Endothelial cell (in vitro differentiated cells): Measurements from ENCODE around the gene CAPN12. TPM values are rescaled to one million over a fixed set of nuclear protein-coding genes. Genes with fewer than 3 reads are reported as not detected.
A peak's percentile ranks its signal among the peaks of the same experiment; 100 is the strongest.

Experiments used
- DNase-seq: peaks from one replicate; pipeline ENCODE4 v3.0.0; 2021; ENCODE audit warnings: low spot score
- H3K27ac Mint-ChIP-seq: one replicate; pipeline ENCODE4 v1.8.0; 2021; ENCODE audit warnings: mixed read lengths, inconsistent platforms; ENCODE audit not compliant: unreplicated experiment
- H3K27me3 Mint-ChIP-seq: one replicate; pipeline ENCODE4 v1.8.0; 2021; ENCODE audit warnings: mild to moderate bottlenecking, moderate library complexity, mixed read lengths, inconsistent platforms; ENCODE audit not compliant: unreplicated experiment
- H3K36me3 Mint-ChIP-seq: one replicate; pipeline ENCODE4 v1.8.0; 2021; ENCODE audit warnings: mild to moderate bottlenecking, low read depth, mixed read lengths, inconsistent platforms; ENCODE audit not compliant: unreplicated experiment
- H3K4me1 Mint-ChIP-seq: one replicate; pipeline ENCODE4 v1.8.0; 2021; ENCODE audit warnings: mild to moderate bottlenecking, mixed read lengths, inconsistent platforms; ENCODE audit not compliant: unreplicated experiment
- H3K4me3 Mint-ChIP-seq: one replicate; pipeline ENCODE4 v1.8.0; 2021; ENCODE audit warnings: mild to moderate bottlenecking, mixed read lengths, inconsistent platforms; ENCODE audit not compliant: unreplicated experiment
- H3K9me3 Mint-ChIP-seq: one replicate; pipeline ENCODE4 v1.8.0; 2021; ENCODE audit warnings: mixed read lengths, inconsistent platforms; ENCODE audit not compliant: unreplicated experiment
- total RNA-seq: library from RNA; stranded (reverse); fragmentation: NEBNext Ultra II Directional; extraction: Animal tissue kit (Norgen Biotek cat#: 25700); gene quantifications from one replicate; pipeline ENCODE4 v1.2.1, GENCODE V29; 2021; ENCODE audit not compliant: unreplicated experiment
- TF ChIP-seq, protein P1 (sequence below): fragments of 200-600 bp; sonication (generic); IDR thresholded peaks from one replicate; pipeline ENCODE4 v1.5.0; 2021; ENCODE audit warnings: antibody characterized with exemption; ENCODE audit not compliant: unreplicated experiment

CAPN12 gene
- total RNA-seq, 1 donor from 2014 or later, result 2.9 TPM

DNA sequence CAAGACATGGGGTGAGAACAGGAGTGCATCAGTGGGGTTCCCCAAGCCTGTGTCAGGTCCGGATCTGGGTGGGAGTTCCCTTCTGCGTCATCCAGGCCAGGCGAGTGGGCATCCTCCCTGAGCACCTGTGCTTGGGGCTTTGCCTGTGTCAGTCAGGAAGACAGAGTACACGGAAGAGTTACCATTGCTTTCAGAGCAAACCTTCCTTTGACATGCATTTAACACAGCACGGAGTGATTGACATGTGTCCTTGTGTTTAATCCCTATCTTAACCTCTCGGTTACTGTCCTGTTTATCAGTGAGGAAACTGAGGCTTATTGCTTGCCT lies 47.6 kb downstream of the CAPN12 start:
- TF ChIP-seq, protein P1, sequence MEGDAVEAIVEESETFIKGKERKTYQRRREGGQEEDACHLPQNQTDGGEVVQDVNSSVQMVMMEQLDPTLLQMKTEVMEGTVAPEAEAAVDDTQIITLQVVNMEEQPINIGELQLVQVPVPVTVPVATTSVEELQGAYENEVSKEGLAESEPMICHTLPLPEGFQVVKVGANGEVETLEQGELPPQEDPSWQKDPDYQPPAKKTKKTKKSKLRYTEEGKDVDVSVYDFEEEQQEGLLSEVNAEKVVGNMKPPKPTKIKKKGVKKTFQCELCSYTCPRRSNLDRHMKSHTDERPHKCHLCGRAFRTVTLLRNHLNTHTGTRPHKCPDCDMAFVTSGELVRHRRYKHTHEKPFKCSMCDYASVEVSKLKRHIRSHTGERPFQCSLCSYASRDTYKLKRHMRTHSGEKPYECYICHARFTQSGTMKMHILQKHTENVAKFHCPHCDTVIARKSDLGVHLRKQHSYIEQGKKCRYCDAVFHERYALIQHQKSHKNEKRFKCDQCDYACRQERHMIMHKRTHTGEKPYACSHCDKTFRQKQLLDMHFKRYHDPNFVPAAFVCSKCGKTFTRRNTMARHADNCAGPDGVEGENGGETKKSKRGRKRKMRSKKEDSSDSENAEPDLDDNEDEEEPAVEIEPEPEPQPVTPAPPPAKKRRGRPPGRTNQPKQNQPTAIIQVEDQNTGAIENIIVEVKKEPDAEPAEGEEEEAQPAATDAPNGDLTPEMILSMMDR, result no peak
- H3K36me3 Mint-ChIP-seq, result peaks cover 34% of the 10 kb centered on the region
- peaks cover 85% of the 10 kb centered on the region for H3K4me1 Mint-ChIP-seq
- DNase-seq, result no peak
- H3K27ac Mint-ChIP-seq, result peak overlapping the region; percentile 8
- peak overlapping the region; percentile 70 for H3K4me3 Mint-ChIP-seq
- no peaks in the 10 kb centered on the region for H3K9me3 Mint-ChIP-seq
- H3K27me3 Mint-ChIP-seq, result peaks cover 26% of the 10 kb centered on the region

DNA sequence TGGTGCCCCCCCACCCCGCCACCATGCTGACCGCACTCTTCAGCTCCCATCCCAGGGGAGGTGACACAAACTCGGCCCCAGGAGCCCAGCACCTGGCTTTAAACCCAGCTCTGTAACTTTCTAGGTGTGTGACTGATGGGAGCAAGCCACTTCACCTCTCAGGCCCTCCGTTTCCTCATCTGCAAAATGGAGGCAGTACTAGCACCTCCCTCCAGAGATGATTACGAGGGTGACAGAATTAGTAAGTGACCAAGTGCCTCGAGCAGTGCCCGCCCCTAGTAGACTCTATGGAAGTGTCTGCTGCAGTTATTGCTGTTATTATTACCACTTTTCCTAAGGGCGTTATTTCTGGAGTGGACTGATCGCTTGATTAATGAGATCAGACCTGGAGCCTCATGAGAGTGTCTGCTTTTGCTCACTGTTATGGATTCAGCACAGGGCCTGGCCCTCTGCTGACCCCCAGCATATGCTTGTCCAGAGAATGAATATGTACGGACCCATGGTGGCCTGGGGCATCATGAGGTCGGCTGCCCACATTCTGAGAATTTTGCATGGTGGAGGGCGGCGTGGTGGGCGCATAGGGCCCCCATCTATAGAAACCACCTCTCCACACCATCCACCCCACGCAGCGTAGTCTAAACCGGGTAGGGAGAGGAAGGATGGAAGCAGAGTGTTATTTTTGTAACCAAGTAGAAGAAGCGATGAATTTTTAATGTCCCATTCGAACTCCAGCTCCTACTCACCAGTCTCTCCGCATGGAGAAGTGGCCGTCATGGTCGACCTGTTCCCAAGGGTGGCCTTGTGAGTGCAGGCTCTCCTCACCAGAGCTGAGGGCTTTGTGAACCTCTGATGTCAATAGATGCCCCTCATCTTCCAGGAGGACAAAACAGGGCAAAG lies 48.2 kb downstream of the CAPN12 start:
- DNase-seq, result no peak

DNA sequence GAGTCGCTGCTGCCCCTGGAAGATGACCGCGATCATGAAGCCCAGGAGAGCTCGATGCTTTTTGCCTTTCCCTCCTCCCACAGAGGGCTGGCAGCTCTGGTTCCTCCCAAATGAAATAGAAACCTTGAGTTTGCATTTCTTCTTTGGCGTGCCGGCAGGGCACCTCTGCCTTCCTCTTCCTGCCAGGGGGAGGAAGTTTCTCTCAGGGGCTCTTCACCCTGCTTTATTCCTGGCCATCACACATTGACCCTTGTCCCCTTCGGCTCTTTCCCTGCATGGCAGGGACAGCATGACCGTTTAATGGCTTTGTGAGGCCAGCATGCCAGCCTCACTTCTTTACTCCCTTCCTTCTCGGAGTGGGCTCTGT lies 49.0 kb downstream of the CAPN12 start:
- H3K4me3 Mint-ChIP-seq, result peak overlapping the region; percentile 59
- H3K36me3 Mint-ChIP-seq, result peaks cover 29% of the 10 kb centered on the region
- TF ChIP-seq, protein P1, result no peak
- no peaks in the 10 kb centered on the region for H3K9me3 Mint-ChIP-seq
- peaks cover 85% of the 10 kb centered on the region for H3K4me1 Mint-ChIP-seq
- no peak for DNase-seq
- H3K27me3 Mint-ChIP-seq, result peaks cover 28% of the 10 kb centered on the region
- H3K27ac Mint-ChIP-seq, result peak overlapping the region; percentile 94

More for the DNA sequence above, 48.2 kb downstream of the CAPN12 start:
- Mint-ChIP-seq H3K27me3 (peaks cover 26% of the 10 kb centered on the region), H3K9me3 (no peaks in the 10 kb centered on the region), H3K27ac (peak overlapping the region; percentile 94), H3K36me3 (peaks cover 34% of the 10 kb centered on the region), H3K4me1 (peaks cover 85% of the 10 kb centered on the region), H3K4me3 (peak overlapping the region; percentile 70)
- TF ChIP-seq, protein P1, result no peak

DNA sequence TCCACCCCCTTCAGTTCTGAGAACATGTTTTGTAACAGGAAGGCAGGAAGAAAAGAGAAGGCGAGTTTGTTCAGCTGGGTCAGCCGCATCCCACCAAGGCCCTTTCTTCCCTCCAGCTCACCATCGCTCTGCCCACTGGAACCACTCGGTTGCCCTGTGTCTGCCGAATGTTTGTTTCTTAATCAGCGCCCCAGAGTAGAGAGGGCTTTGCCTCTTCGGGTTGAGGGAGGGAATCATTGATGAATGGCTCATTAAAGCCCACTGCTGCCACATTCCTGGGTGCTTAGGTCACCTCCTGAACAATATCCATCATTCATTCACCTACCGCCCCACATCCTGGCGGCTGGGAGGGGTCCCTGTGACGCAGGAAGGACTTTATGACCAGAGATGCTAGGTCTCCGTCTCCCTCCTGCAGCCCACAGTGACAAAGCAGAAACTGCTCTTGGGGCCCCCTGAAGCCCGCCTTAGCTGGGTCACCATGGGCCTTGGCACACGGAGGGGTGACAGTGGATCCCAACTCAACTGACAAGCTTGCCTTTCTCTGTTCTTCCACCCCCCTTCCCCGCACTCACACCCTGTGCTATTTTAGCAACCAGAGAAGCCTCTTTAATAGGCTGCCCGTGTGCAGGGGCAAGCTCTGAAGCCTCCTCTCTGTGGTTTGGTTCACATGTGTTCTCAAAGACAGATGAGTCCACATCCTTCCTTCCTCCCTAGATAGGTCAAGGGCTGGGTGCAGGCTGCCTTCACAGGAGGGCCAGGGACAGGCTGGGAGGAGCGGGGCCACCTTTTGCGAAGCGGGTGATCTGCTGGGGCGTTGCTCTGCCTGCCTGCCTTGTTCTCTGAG lies 50.7 kb downstream of the CAPN12 start:
- Mint-ChIP-seq H3K27me3 (peaks cover 24% of the 10 kb centered on the region), H3K36me3 (peaks cover 34% of the 10 kb centered on the region), H3K27ac (peak overlapping the region; percentile 94), H3K9me3 (no peaks in the 10 kb centered on the region), H3K4me1 (peaks cover 73% of the 10 kb centered on the region), H3K4me3 (peak overlapping the region; percentile 71)
- no peak for DNase-seq
- TF ChIP-seq, protein P1, result no peak
